H1 (cell line): ENCODE data around the gene DENND2A. TPM values are rescaled to one million over a fixed set of nuclear protein-coding genes. Genes with fewer than 3 reads are reported as not detected.

ENCODE experiments used
- CTCF ChIA-PET: fragments of 300-600 bp; sonication (Branson Sonifier 250); formaldehyde crosslinking; loops from one replicate; lab custom pipeline; 2021; ENCODE audit not compliant: partially characterized antibody; lab: Charles Lee
- POLR2A ChIA-PET: fragments of 300-600 bp; sonication (Branson Sonifier 250); formaldehyde crosslinking; loops from one replicate; lab custom pipeline; 2021; ENCODE audit warnings: inconsistent platforms; ENCODE audit not compliant: partially characterized antibody; lab: Charles Lee
- DNase-seq, 2 experiments: peaks; one replicate each; pipeline versions ENCODE4 v3.0.0 to v3.0.0-alpha.2; 2010 to 2022; ENCODE audit warnings: low spot score in 2 of 2, low read depth in 1 of 2, mixed read lengths in 1 of 2
- FAIRE-seq: peaks from 2 replicates; lab custom pipeline; 2011; peaks lifted over from hg19 to GRCh38; lab: Jason Lieb, UNC
- H2AFZ ChIP-seq: 2 replicates; pipeline ENCODE4 v1.8.1; 2012; ENCODE audit warnings: low read length, inconsistent platforms
- H2AK5ac ChIP-seq: 2 replicates; pipeline ENCODE4 v1.6.1; 2013; ENCODE audit warnings: low read depth, low read length
- H2BK120ac ChIP-seq: replicated peaks from 2 replicates; pipeline ENCODE3; 2013; ENCODE audit warnings: low read depth, low read length, inconsistent platforms
- H2BK12ac ChIP-seq: 2 replicates; pipeline ENCODE4 v1.6.1; 2013; ENCODE audit warnings: low read depth, low read length
- H2BK15ac ChIP-seq: 2 replicates; pipeline ENCODE4 v1.6.1; 2013; ENCODE audit warnings: low read length
- H2BK20ac ChIP-seq: 2 replicates; pipeline ENCODE4 v1.6.1; 2013; ENCODE audit warnings: low read length
- H2BK5ac ChIP-seq: 2 replicates; pipeline ENCODE4 v1.6.1; 2013; ENCODE audit warnings: low read depth, low read length
- H3K14ac ChIP-seq: 2 replicates; pipeline ENCODE4 v1.6.1; 2013; ENCODE audit warnings: inconsistent platforms; ENCODE audit not compliant: insufficient read length
- H3K18ac ChIP-seq: 2 replicates; pipeline ENCODE4 v1.6.1; 2013; ENCODE audit warnings: low read length; ENCODE audit errors: extremely low read depth
- H3K23ac ChIP-seq: 2 replicates; pipeline ENCODE4 v1.6.1; 2013; ENCODE audit warnings: inconsistent platforms; ENCODE audit not compliant: insufficient read length
- H3K23me2 ChIP-seq: 2 replicates; pipeline ENCODE4 v1.6.1; 2013; ENCODE audit warnings: low read depth, low read length
- H3K27ac ChIP-seq: 2 replicates; pipeline ENCODE4 v1.6.1; 2011; ENCODE audit warnings: low read depth, low read length, inconsistent platforms
- H3K27me3 ChIP-seq, 4 experiments: replicated peaks in 1 of 4; 1 replicate in 1 of 4; 2 replicates in 3 of 4; pipeline versions ENCODE4 v1.6.1 to v1.8.1; 2011 to 2013; ENCODE audit warnings: low read length in 3 of 4, mild to moderate bottlenecking in 3 of 4, inconsistent platforms in 2 of 4, mixed read lengths in 2 of 4, moderate library complexity in 1 of 4; ENCODE audit not compliant: control insufficient read depth in 3 of 4, insufficient read depth in 3 of 4; ENCODE audit errors: extremely low read depth in 1 of 4
- H3K36me3 ChIP-seq, 4 experiments: 2 replicates each; pipeline versions ENCODE4 v1.6.1 to v1.8.1; 2011 to 2013; ENCODE audit warnings: mild to moderate bottlenecking in 4 of 4, low read length in 3 of 4, moderate library complexity in 2 of 4, control low read depth in 1 of 4, inconsistent platforms in 1 of 4; ENCODE audit not compliant: insufficient read depth in 4 of 4, control insufficient read depth in 2 of 4
- H3K4ac ChIP-seq: replicated peaks from 2 replicates; pipeline ENCODE3; 2013; ENCODE audit warnings: low read length, low read depth, mixed read lengths, inconsistent platforms; ENCODE audit not compliant: insufficient read length
- H3K4me1 ChIP-seq, 4 experiments: replicated peaks in 1 of 4; 1 replicate in 1 of 4; 2 replicates in 3 of 4; pipeline versions ENCODE4 v1.6.1 to v1.8.1; 2011 to 2013; ENCODE audit warnings: low read length in 3 of 4, inconsistent platforms in 2 of 4, mixed read lengths in 1 of 4; ENCODE audit not compliant: insufficient read depth in 4 of 4, control insufficient read depth in 3 of 4
- H3K4me2 ChIP-seq, 2 experiments: 2 replicates each; pipeline versions ENCODE4 v1.6.1 to v1.8.1; 2011 to 2013; ENCODE audit warnings: low read depth in 2 of 2, low read length in 2 of 2, control low read depth in 1 of 2, inconsistent platforms in 1 of 2, mild to moderate bottlenecking in 1 of 2; ENCODE audit not compliant: insufficient read depth in 1 of 2
- H3K4me3 ChIP-seq, 4 experiments: fragments of 200-600, 300-600 bp in 1 of 4; sonication (generic), shearing (Covaris generic), sonication (Bioruptor Twin) in 1 of 4; 2 replicates each; pipeline versions ENCODE4 v1.5.1 to v1.8.1; 2011 to 2016; ENCODE audit warnings: low read length in 4 of 4, low read depth in 3 of 4, control low read depth in 2 of 4, inconsistent platforms in 2 of 4, mild to moderate bottlenecking in 2 of 4, mixed read lengths in 1 of 4, moderate library complexity in 1 of 4; ENCODE audit not compliant: insufficient read depth in 2 of 4; ENCODE audit errors: extremely low read depth in 1 of 4
- H3K56ac ChIP-seq: replicated peaks from 2 replicates; pipeline ENCODE3; 2013; ENCODE audit warnings: low read depth, mild to moderate bottlenecking, mixed read lengths, low read length, inconsistent platforms; ENCODE audit not compliant: insufficient read length
- H3K79me1 ChIP-seq: 2 replicates; pipeline ENCODE4 v1.6.1; 2013; ENCODE audit warnings: low read depth, low read length, control low read depth
- H3K79me2 ChIP-seq, 2 experiments: 2 replicates each; pipeline versions ENCODE4 v1.6.1 to v1.8.1; 2012 to 2013; ENCODE audit warnings: low read length in 2 of 2, mild to moderate bottlenecking in 2 of 2, inconsistent platforms in 1 of 2; ENCODE audit not compliant: insufficient read depth in 2 of 2, control insufficient read depth in 1 of 2
- H3K9ac ChIP-seq, 4 experiments: replicated peaks in 1 of 4; 1 replicate in 1 of 4; 2 replicates in 3 of 4; pipeline versions ENCODE4 v1.6.1 to v1.8.1; 2011 to 2013; ENCODE audit warnings: low read depth in 3 of 4, low read length in 3 of 4, control low read depth in 2 of 4, mild to moderate bottlenecking in 2 of 4, moderate library complexity in 2 of 4, inconsistent platforms in 1 of 4; ENCODE audit errors: extremely low read depth in 1 of 4
- H3K9me3 ChIP-seq, 2 experiments: 2 replicates each; pipeline versions ENCODE4 v1.6.1 to v1.8.1; 2012 to 2013; ENCODE audit warnings: mild to moderate bottlenecking in 2 of 2, moderate library complexity in 2 of 2, control low read depth in 1 of 2, inconsistent platforms in 1 of 2, low read depth in 1 of 2, low read length in 1 of 2, mixed read lengths in 1 of 2; ENCODE audit not compliant: insufficient read depth in 2 of 2
- H4K20me1 ChIP-seq, 2 experiments: replicated peaks in 1 of 2; 2 replicates each; pipeline versions ENCODE3 to v1.8.1; 2011 to 2013; ENCODE audit warnings: inconsistent platforms in 2 of 2, low read length in 2 of 2, mild to moderate bottlenecking in 1 of 2; ENCODE audit not compliant: insufficient read depth in 2 of 2, control insufficient read depth in 1 of 2
- H4K5ac ChIP-seq: 2 replicates; pipeline ENCODE4 v1.6.1; 2013; ENCODE audit warnings: low read length, low read depth, mixed read lengths, inconsistent platforms; ENCODE audit not compliant: insufficient read length
- H4K8ac ChIP-seq: 2 replicates; pipeline ENCODE4 v1.8.0; 2013; ENCODE audit warnings: mild to moderate bottlenecking, moderate library complexity, low read length, inconsistent platforms; ENCODE audit not compliant: insufficient read depth; ENCODE audit errors: extremely low read depth
- H4K91ac ChIP-seq: replicated peaks from 2 replicates; pipeline ENCODE3; 2013; ENCODE audit warnings: low read length, mixed read lengths, inconsistent platforms; ENCODE audit not compliant: insufficient read length
- BRCA1 ChIP-seq: IDR thresholded peaks from 2 replicates; pipeline ENCODE4 v1.6.1; 2012; ENCODE audit warnings: low read depth, low read length, improper control_type of control experiment
- CTBP2 ChIP-seq: IDR thresholded peaks from 2 replicates; pipeline ENCODE4 v1.7.0; 2011; ENCODE audit warnings: borderline replicate concordance, mild to moderate bottlenecking, moderate library complexity, mixed read lengths, low read length; ENCODE audit not compliant: insufficient read depth, insufficient read length
- GABPA ChIP-seq: IDR thresholded peaks from 2 replicates; pipeline ENCODE4 v1.6.1; 2011; ENCODE audit warnings: mild to moderate bottlenecking, low read length, moderate library complexity, borderline replicate concordance; ENCODE audit not compliant: insufficient read depth
- GTF2F1 ChIP-seq: IDR thresholded peaks from 2 replicates; pipeline ENCODE4 v1.6.1; 2012; ENCODE audit warnings: low read depth, low read length, improper control_type of control experiment, borderline replicate concordance
- HDAC2 ChIP-seq, 2 experiments: fragments of 300-600 bp in 1 of 2; sonication (generic) in 1 of 2; IDR thresholded peaks; 2 replicates each; pipeline ENCODE4 v1.6.1; 2011 to 2012; ENCODE audit warnings: low read depth in 2 of 2, low read length in 2 of 2, mild to moderate bottlenecking in 2 of 2, moderate library complexity in 2 of 2, borderline replicate concordance in 1 of 2, inconsistent platforms in 1 of 2
- HDAC6 ChIP-seq: IDR thresholded peaks from one replicate; pipeline ENCODE4 v1.7.1; 2012; ENCODE audit warnings: low read depth, mild to moderate bottlenecking, inconsistent platforms, low read length, moderate library complexity
- MAX ChIP-seq: IDR thresholded peaks from 2 replicates; pipeline ENCODE4 v1.6.1; 2012; ENCODE audit warnings: inconsistent platforms
- NANOG ChIP-seq: IDR thresholded peaks from 2 replicates; pipeline ENCODE4 v1.6.1; 2011; ENCODE audit warnings: low read length, low read depth, mild to moderate bottlenecking, inconsistent platforms; ENCODE audit not compliant: insufficient read depth, poor library complexity, severe bottlenecking
- RAD21 ChIP-seq, 2 experiments: IDR thresholded peaks in 1 of 2; conservative IDR thresholded peaks in 1 of 2; 2 replicates each; pipeline ENCODE4 v1.6.1; 2011; ENCODE audit warnings: low read depth in 2 of 2, low read length in 2 of 2, improper control_type of control experiment in 1 of 2, inconsistent platforms in 1 of 2, mild to moderate bottlenecking in 1 of 2, moderate library complexity in 1 of 2
- TCF12 ChIP-seq: IDR thresholded peaks from 2 replicates; pipeline ENCODE4 v1.6.1; 2011; ENCODE audit warnings: low read depth, mild to moderate bottlenecking, low read length
- WGBS, 2 experiments: shearing (Covaris generic) in 1 of 2; methylation state at CpG; one replicate each; pipeline versions ENCODE4 v1.1.6 to v1.1.7; 2013 to 2015; ENCODE audit warnings: low lambda C conversion rate in 2 of 2, mixed read lengths in 2 of 2, inconsistent platforms in 1 of 2, low coverage in 1 of 2, missing lambda C conversion rate in 1 of 2; ENCODE audit not compliant: insufficient replicate concordance in 2 of 2, insufficient coverage in 1 of 2, insufficient read length in 1 of 2; ENCODE audit errors: extremely low coverage in 1 of 2, missing lambda C conversion rate in 1 of 2; 5-methylcytosine and 5-hydroxymethylcytosine counted together
- polyA plus RNA-seq, 7 experiments: library from polyadenylated mRNA; depleted of rRNA in 3 of 7; stranded (reverse) in 5 of 7; unstranded in 2 of 7; fragments of >200 nt in 5 of 7; fragments of 200-250 nt in 2 of 7; gene quantifications; 1 replicate in 5 of 7; 2 replicates in 1 of 7; 4 replicates in 1 of 7; pipeline versions ENCODE4 v1.2.1 to v1.2.3, GENCODE V29; 2011 to 2013; ENCODE audit warnings: missing spikeins in 2 of 7, mixed read lengths in 2 of 7
- total RNA-seq: library from RNA; stranded (reverse); fragmentation: NEBNext Ultra II Directional; extraction: Animal tissue kit (Norgen Biotek cat#: 25700); gene quantifications from 2 replicates; pipeline ENCODE4 v1.2.1, GENCODE V29; 2021

Gene DENND2A
- total and polyA plus RNA-seq, 2 of the 8 experiments (the other 6 are each of a cell fraction or from before 2014, with no cell fraction given), result 5.0 to 13.0 TPM

GRCh38 chr7:140685407-140686087 lies 44.9 kb upstream of the DENND2A start:
- Histone ChIP-seq H4K8ac (peak overlapping the region; percentile 76; the same call in 1 of the 2 replicates), H2BK120ac (no peak overlapping the region), H3K56ac (no peak overlapping the region), H3K27me3 (no peaks in the 10 kb centered on the region), H3K14ac (no peak overlapping the region), H3K4me2 (no peak overlapping the region), H3K23me2 (no peaks in the 10 kb centered on the region), H3K18ac (no peak overlapping the region), H4K20me1 (no peaks in the 10 kb centered on the region), H3K9ac (no peak overlapping the region), H2AK5ac (no peak overlapping the region), H2BK20ac (no peak overlapping the region), H3K4ac (no peak overlapping the region), H4K91ac (no peak overlapping the region), H3K36me3 (no peaks in the 10 kb centered on the region; a peak in 1 of 8 replicates), H3K23ac (no peak overlapping the region), H2BK5ac (no peak overlapping the region), H2BK15ac (no peak overlapping the region), H3K9me3 (no peaks in the 10 kb centered on the region), H2BK12ac (no peak overlapping the region), H3K4me1 (0 out of 7 replicates have a peak, but pooled peaks cover 0 to 2% (median 0%) of the 10 kb centered on the region in 4 experiments), H4K5ac (no peak overlapping the region), H3K79me1 (no peaks in the 10 kb centered on the region), H2AFZ (no peak overlapping the region), H3K79me2 (no peaks in the 10 kb centered on the region), H3K4me3 (no peak overlapping the region), H3K27ac (no peak overlapping the region)
- DNase-seq, result no peak
- ChIA-PET POLR2A (interaction anchor here (0.7 kb wide), 1 partner anchor 325 kb away, joined by 3 read pairs; no protein-coding TSS in a partner anchor), CTCF (interaction anchor here (0.6 to 5.5 kb wide), 12 partner anchors 10 to 298 kb away, joined by 3 to 38 read pairs (median 4); partner anchors contain the start of gene NDUFB2)
- TF ChIP-seq CTBP2, result no peak
- no peak for TF ChIP-seq GABPA
- no peak for TF ChIP-seq GTF2F1
- no peak for TF ChIP-seq BRCA1
- TF ChIP-seq RAD21 (IDR thresholded peaks at IDR 0.05 in 1 of 2, conservative IDR thresholded peaks at IDR 0.05 in 1 of 2; ENCODE audit: low read depth in 2 of 2, low read length in 2 of 2), result no peak
- no peak for TF ChIP-seq NANOG
- TF ChIP-seq HDAC6, result no peak
- no peak for TF ChIP-seq MAX
- TF ChIP-seq HDAC2 (IDR thresholded peaks at IDR 0.05; ENCODE audit: borderline replicate concordance in 1 of 2, low read depth in 2 of 2, low read length in 2 of 2), result no peak
- TF ChIP-seq TCF12, result no peak
- no peak for FAIRE-seq
- 90% methylated on average over 10 of the region's 10 CpGs; no CpG with 5 or more reads in 1 of the 2 experiments for WGBS, 2 experiments
